Duodenal mucosa (tissue), 2 donors: ENCODE data around the gene BSPRY.
"Not testable (repeated sequence)": the region's sequence is repeated elsewhere in the genome, so short reads cannot be mapped to it uniquely, and the experiment has no call there.

Experiments
- H3K27ac ChIP-seq: one replicate; pipeline ENCODE4 v1.7.0; 2013; ENCODE audit warnings: low read depth, low read length
- H3K27me3 ChIP-seq, 2 donors: one replicate each; pipeline ENCODE4 v1.7.0; 2013; ENCODE audit warnings: low read length in 2 of 2, control low read depth in 1 of 2; ENCODE audit not compliant: insufficient read depth in 2 of 2, control insufficient read depth in 1 of 2
- H3K36me3 ChIP-seq, 2 donors: one replicate each; pipeline ENCODE4 v1.7.0; 2013; ENCODE audit warnings: low read length in 2 of 2, control low read depth in 1 of 2; ENCODE audit not compliant: insufficient read depth in 2 of 2, control insufficient read depth in 1 of 2
- H3K4me1 ChIP-seq, 2 donors: one replicate each; pipeline ENCODE4 v1.7.0; 2013; ENCODE audit warnings: low read length in 2 of 2, control low read depth in 1 of 2; ENCODE audit not compliant: insufficient read depth in 2 of 2, control insufficient read depth in 1 of 2
- H3K4me3 ChIP-seq, 2 donors: one replicate each; pipeline ENCODE4 v1.7.0; 2013; ENCODE audit warnings: low read length in 2 of 2, low read depth in 1 of 2
- H3K9ac ChIP-seq, 2 donors: one replicate each; pipeline ENCODE4 v1.7.0; 2013; ENCODE audit warnings: low read length in 2 of 2, low read depth in 1 of 2
- H3K9me3 ChIP-seq, 2 donors: one replicate each; pipeline ENCODE4 v1.7.0; 2013; ENCODE audit warnings: low read length in 2 of 2, control low read depth in 1 of 2; ENCODE audit not compliant: control insufficient read depth in 1 of 2

BSPRY gene

DNA sequence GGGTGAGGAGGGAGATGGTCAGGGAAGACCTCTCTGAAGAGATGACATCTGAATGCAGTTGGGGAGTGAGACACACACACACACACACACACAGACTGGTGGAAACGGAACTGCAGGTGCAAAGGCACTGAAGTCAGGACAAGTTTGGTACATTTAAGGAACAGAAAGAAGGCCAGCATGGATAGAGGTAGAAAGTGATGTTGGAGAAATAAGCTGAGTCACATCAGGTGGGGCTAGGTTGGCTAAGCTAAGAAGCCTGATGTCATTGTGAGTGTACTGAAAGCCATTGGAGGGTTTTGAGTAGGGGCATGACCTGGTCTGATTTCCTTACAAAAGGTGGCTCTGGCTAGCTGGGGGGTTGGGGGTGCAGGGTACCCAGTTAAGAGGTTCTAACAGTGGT is 3.1 kb downstream of the BSPRY start:
- H3K9ac ChIP-seq = no peak overlapping the region
- peaks cover 20 to 26% of the 10 kb centered on the region in 2 donors for H3K4me1 ChIP-seq
- H3K9me3 ChIP-seq = no peaks in the 10 kb centered on the region
- H3K36me3 ChIP-seq = no peaks in the 10 kb centered on the region
- H3K27me3 ChIP-seq = peaks cover 0 to 3% of the 10 kb centered on the region in 2 donors
- no peak overlapping the region for H3K4me3 ChIP-seq
- H3K27ac ChIP-seq = no peak overlapping the region

GRCh38 chr9:113355040-113355596 is 5.8 kb downstream of the BSPRY start:
- H3K4me3 ChIP-seq = no peak overlapping the region
- no peaks in the 10 kb centered on the region for H3K27me3 ChIP-seq
- H3K9me3 ChIP-seq = no peaks in the 10 kb centered on the region
- no peak overlapping the region for H3K27ac ChIP-seq
- H3K36me3 ChIP-seq = peaks cover 2 to 3% of the 10 kb centered on the region in 2 donors
- H3K4me1 ChIP-seq = peaks cover 7 to 11% of the 10 kb centered on the region in 2 donors
- no peak overlapping the region for H3K9ac ChIP-seq

DNA sequence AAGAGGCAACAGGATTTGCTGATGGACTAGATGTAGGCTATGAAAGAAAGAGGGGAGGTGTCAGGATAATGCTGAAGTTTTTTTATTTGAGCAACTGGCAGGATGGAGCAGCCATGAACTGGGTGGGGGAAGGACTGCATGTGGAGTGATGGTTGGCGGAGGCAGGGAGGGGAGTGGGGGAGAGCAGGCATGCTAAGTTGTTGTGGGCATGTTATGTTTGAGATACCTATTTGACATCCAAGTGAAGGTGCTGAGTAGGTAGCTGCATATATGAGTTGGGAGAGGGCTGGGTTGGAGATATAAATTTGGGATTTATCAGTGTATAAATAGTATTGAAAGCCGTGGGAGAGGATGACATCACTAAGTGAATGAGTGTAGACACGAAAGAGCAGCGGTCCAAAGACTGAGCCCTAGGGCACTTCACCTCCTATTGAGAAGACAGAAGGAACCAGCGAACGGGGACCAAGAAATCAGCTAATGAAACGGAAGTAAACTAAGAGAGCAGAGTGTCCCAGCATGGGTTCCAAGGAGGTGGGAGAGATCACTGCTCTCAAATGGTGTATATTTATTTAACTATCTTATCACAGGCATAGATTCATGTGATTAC is 7.4 kb downstream of the BSPRY start:
- Histone ChIP-seq H3K4me3 (no peak overlapping the region), H3K27ac (no peak overlapping the region), H3K9me3 (no peaks in the 10 kb centered on the region), H3K4me1 (no peaks in the 10 kb centered on the region), H3K27me3 (no peaks in the 10 kb centered on the region), H3K36me3 (peaks cover 2 to 3% of the 10 kb centered on the region in 2 donors), H3K9ac (no peak overlapping the region)

GRCh38 chr9:113359385-113359784 is 10.0 kb downstream of the BSPRY start:
- no peaks in the 10 kb centered on the region for H3K4me1 ChIP-seq

DNA sequence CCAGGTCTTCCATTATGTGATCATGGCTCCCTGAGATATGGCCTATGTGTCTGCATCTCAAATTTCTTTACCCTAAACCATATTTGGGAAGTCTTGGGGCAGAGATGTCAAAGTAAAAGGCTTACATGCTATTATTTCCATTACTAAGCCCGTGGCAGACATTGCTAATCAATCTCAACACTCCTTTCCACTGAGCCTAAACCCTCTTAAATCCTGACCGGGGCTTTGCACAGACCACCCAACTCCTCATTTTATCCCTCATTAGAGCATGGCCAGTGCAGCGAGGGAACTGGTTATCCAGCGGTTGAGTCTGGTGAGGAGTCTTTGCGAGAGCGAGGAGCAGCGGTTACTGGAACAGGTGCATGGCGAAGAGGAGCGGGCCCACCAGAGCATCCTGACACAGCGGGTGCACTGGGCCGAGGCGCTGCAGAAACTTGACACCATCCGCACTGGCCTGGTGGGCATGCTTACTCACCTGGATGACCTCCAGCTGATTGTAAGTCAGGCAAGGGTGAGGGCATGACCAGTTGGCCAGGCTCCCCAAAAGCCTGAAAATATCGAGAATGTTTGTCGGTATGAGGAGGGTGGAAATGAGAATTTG is 11.0 kb downstream of the BSPRY start:
- Histone ChIP-seq H3K9ac (no peak overlapping the region), H3K4me3 (no peak overlapping the region), H3K36me3 (peaks cover 2 to 6% of the 10 kb centered on the region in 2 donors), H3K4me1 (no peaks in the 10 kb centered on the region), H3K9me3 (no peaks in the 10 kb centered on the region), H3K27ac (no peak overlapping the region), H3K27me3 (no peaks in the 10 kb centered on the region)

More at GRCh38 chr9:113359385-113359784, 10.0 kb downstream of the BSPRY start:
- Histone ChIP-seq H3K27ac (no peak overlapping the region), H3K27me3 (no peaks in the 10 kb centered on the region), H3K36me3 (peaks cover 2 to 6% of the 10 kb centered on the region in 2 donors), H3K9ac (no peak overlapping the region), H3K4me3 (no peak overlapping the region), H3K9me3 (no peaks in the 10 kb centered on the region)

GRCh38 chr9:113361304-113362018 is 12.1 kb downstream of the BSPRY start:
- Histone ChIP-seq H3K9ac (no peak overlapping the region), H3K4me1 (no peaks in the 10 kb centered on the region), H3K36me3 (peaks cover 2 to 6% of the 10 kb centered on the region in 2 donors), H3K4me3 (no peak overlapping the region), H3K9me3 (no peaks in the 10 kb centered on the region), H3K27me3 (no peaks in the 10 kb centered on the region), H3K27ac (no peak overlapping the region)

- Histone ChIP-seq H3K4me3 (no peak overlapping the region), H3K27ac (no peak overlapping the region), H3K9me3 (no peaks in the 10 kb centered on the region), H3K4me1 (no peaks in the 10 kb centered on the region), H3K27me3 (no peaks in the 10 kb centered on the region), H3K9ac (no peak overlapping the region), H3K36me3 (peaks cover 5 to 6% of the 10 kb centered on the region in 2 donors)
Measured at GRCh38 chr9:113363336-113363735, 14.0 kb downstream of the BSPRY start.

DNA sequence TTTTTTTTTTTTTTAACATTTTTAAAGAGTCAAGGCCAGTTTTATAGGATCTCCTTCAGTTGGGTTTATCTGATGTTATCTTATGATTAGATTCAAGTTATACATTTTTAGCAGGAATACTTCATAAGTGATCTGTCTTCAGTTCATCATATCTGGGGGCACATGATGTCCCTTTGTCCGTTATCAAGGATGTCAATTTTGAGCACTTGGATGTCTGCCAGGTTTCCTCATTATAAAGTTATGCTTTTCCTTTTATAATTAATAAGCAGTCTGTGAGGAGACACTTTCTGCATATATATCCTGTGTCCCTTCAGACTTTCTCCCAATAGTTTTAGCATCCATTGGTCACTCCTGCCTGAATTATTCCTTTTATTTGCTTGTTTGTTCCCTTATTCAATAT is 15.6 kb downstream of the BSPRY start:
- Histone ChIP-seq H3K4me3 (no peak overlapping the region), H3K27me3 (no peaks in the 10 kb centered on the region), H3K4me1 (no peaks in the 10 kb centered on the region), H3K27ac (no peak overlapping the region), H3K36me3 (peaks cover 3 to 4% of the 10 kb centered on the region in 2 donors), H3K9me3 (no peaks in the 10 kb centered on the region), H3K9ac (no peak overlapping the region)

GRCh38 chr9:113365652-113366051 is 16.3 kb downstream of the BSPRY start:
- H3K4me3 ChIP-seq, H3K27ac ChIP-seq, H3K9me3 ChIP-seq, H3K27me3 ChIP-seq, H3K9ac ChIP-seq, H3K4me1 ChIP-seq, H3K36me3 ChIP-seq: not testable (repeated sequence)

DNA sequence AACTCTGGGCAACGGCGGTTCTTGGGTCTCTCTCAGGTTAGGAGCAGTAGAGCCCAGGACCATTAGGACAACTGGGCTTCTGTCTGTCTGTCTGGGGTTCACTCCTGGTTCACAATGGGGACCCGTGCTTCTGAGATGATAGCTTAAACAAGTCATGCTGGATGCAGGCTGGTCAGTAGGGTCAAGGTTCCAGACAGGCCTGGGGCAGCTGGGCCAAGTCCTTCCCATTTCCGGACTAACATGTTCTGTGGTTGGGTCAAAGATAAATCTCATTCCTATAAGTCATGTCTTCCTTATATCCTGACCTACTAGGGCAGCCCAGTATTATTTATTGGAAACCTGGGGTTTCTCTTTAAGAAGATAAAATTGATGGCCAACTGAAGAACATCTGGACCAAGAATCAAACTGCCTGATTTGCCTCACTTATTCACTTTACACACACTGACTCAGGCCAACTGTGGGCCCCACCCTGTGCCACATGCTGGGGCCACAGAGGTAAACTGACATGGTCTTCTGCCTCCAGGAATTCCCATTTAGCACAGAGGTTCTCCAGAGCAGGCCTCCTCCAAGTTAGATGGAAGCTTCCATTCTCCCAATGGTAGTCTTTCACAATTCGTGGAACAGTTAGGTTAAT is 19.1 kb downstream of the BSPRY start:
- no peak overlapping the region for H3K27ac ChIP-seq
- no peak overlapping the region for H3K9ac ChIP-seq
- H3K27me3 ChIP-seq = no peaks in the 10 kb centered on the region
- H3K4me3 ChIP-seq = no peak overlapping the region
- no peaks in the 10 kb centered on the region for H3K9me3 ChIP-seq
- H3K4me1 ChIP-seq = peaks cover 11 to 17% of the 10 kb centered on the region in 2 donors
- peaks cover 13 to 16% of the 10 kb centered on the region in 2 donors for H3K36me3 ChIP-seq
